ENCODE measurements around the gene FKBP6.
"Not testable (repeated sequence)": the region's sequence is repeated elsewhere in the genome, so short reads cannot be mapped to it uniquely, and the experiment has no call there.

The FKBP6 gene

DNA sequence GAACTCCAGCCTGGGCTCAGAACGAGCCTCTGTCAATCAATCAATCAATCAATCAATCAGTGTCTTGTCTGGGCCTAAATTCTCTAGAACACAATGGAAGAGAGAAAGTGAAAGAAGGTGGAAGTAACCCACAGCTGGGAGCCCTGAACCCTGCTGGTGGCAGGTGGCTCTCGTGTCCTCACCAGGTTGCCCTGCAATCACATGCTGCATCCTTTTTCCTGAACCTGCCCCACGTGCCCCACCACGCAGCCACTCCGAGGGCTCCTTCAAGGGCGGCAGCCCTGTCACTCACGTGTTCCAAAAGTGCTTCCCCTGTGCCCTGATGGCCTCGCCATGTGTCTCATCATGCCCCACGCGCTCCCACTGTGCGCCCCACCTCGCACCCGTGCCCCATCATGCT lies 512 bp upstream of the FKBP6 start:
- H3K36me3 ChIP-seq (ENCODE audit: control insufficient read depth, low read depth, low read length); H3K9ac ChIP-seq (ENCODE audit: low read length); H3K9me3 ChIP-seq (ENCODE audit: control insufficient read depth, low read depth, low read length); H3K27ac ChIP-seq (ENCODE audit: low read length); H3K4me3 ChIP-seq (ENCODE audit: low read length); H3K27me3 ChIP-seq (ENCODE audit: control insufficient read depth, insufficient read depth, low read length): not testable (repeated sequence)
- peaks cover 14% of the 10 kb centered on the region for H3K4me1 ChIP-seq (ENCODE audit: control insufficient read depth, low read depth, low read length)

- H3K36me3 ChIP-seq (ENCODE audit: control insufficient read depth, low read depth, low read length), result no peaks in the 10 kb centered on the region
- no peak overlapping the region for H3K4me3 ChIP-seq (ENCODE audit: low read length)
- H3K9ac ChIP-seq (ENCODE audit: low read length), result no peak overlapping the region
- H3K27ac ChIP-seq (ENCODE audit: low read length), result no peak overlapping the region
- H3K27me3 ChIP-seq (ENCODE audit: control insufficient read depth, insufficient read depth, low read length), result no peaks in the 10 kb centered on the region
- peaks cover 14% of the 10 kb centered on the region for H3K4me1 ChIP-seq (ENCODE audit: control insufficient read depth, low read depth, low read length)
- no peaks in the 10 kb centered on the region for H3K9me3 ChIP-seq (ENCODE audit: control insufficient read depth, low read depth, low read length)
These were observed 735 bp downstream of the FKBP6 start for GRCh38 chr7:73328696-73329095.

DNA sequence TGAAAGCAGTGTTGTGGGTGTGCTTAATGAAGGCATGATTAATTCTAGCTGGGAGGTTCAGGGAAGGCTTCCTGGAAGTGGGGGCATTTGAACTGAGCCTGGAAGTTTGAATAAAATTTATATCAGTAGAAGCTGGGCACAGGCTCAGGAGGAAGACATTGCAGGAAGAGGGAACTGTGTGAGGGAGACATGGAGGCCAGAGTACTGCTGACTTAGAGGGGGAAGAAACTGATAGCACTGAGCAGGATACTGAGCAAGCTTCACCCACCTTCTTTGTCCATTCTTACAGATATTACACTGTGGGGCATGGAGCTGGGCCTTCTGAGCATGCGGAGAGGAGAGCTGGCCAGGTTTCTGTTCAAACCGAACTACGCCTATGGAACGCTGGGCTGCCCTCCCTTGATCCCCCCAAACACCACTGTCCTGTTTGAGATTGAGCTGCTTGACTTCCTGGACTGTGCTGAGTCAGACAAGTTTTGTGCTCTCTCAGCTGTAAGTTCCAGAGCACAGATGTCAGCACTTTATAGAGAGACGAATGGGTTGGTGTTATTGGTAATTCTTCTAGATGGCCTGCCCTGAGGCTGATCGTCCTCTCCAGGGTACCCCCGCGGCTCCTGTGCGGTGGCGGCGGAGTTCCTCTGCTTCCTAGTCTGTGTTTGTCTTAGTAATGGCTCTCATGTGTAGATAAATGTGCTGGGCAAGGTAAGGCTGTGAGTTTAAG lies 2.1 kb downstream of the FKBP6 start:
- peaks cover 14% of the 10 kb centered on the region for H3K4me1 ChIP-seq (ENCODE audit: control insufficient read depth, low read depth, low read length)
- no peak overlapping the region for H3K9ac ChIP-seq (ENCODE audit: low read length)
- H3K4me3 ChIP-seq (ENCODE audit: low read length), result no peak overlapping the region
- H3K36me3 ChIP-seq (ENCODE audit: control insufficient read depth, low read depth, low read length), result no peaks in the 10 kb centered on the region
- H3K27me3 ChIP-seq (ENCODE audit: control insufficient read depth, insufficient read depth, low read length), result no peaks in the 10 kb centered on the region
- no peak overlapping the region for H3K27ac ChIP-seq (ENCODE audit: low read length)
- H3K9me3 ChIP-seq (ENCODE audit: control insufficient read depth, low read depth, low read length), result no peaks in the 10 kb centered on the region

- Histone ChIP-seq H3K27ac (ENCODE audit: low read length) (no peak overlapping the region), H3K9me3 (ENCODE audit: control insufficient read depth, low read depth, low read length) (no peaks in the 10 kb centered on the region), H3K27me3 (ENCODE audit: control insufficient read depth, insufficient read depth, low read length) (no peaks in the 10 kb centered on the region), H3K9ac (ENCODE audit: low read length) (no peak overlapping the region), H3K4me1 (ENCODE audit: control insufficient read depth, low read depth, low read length) (peaks cover 14% of the 10 kb centered on the region), H3K36me3 (ENCODE audit: control insufficient read depth, low read depth, low read length) (no peaks in the 10 kb centered on the region), H3K4me3 (ENCODE audit: low read length) (no peak overlapping the region)
These were observed 2.8 kb downstream of the FKBP6 start for GRCh38 chr7:73330772-73331171.

DNA sequence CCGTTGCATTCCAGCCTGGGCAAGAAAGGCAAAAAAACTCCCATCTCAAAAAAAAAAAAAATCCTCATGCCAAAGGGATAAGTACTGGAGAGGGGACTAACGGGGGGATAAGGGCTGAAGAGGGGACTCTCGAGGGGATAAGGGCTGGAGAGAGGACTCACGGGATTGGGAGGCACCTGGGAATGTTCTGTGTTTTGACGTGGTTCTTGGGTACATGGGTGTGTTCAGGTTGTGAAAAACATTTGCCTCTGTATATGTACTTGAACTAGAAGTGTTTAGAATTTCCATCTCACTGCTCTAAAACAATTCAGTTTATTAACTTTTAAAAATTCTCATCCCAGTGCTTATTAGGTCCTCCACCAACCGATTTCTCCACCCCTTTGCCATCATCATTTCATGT lies 4.5 kb downstream of the FKBP6 start:
- H3K4me3 ChIP-seq (ENCODE audit: low read length), result no peak overlapping the region
- no peak overlapping the region for H3K27ac ChIP-seq (ENCODE audit: low read length)
- no peaks in the 10 kb centered on the region for H3K36me3 ChIP-seq (ENCODE audit: control insufficient read depth, low read depth, low read length)
- H3K9ac ChIP-seq (ENCODE audit: low read length), result no peak overlapping the region
- H3K27me3 ChIP-seq (ENCODE audit: control insufficient read depth, insufficient read depth, low read length), result no peaks in the 10 kb centered on the region
- H3K4me1 ChIP-seq (ENCODE audit: control insufficient read depth, low read depth, low read length), result peaks cover 14% of the 10 kb centered on the region
- H3K9me3 ChIP-seq (ENCODE audit: control insufficient read depth, low read depth, low read length), result no peaks in the 10 kb centered on the region

DNA sequence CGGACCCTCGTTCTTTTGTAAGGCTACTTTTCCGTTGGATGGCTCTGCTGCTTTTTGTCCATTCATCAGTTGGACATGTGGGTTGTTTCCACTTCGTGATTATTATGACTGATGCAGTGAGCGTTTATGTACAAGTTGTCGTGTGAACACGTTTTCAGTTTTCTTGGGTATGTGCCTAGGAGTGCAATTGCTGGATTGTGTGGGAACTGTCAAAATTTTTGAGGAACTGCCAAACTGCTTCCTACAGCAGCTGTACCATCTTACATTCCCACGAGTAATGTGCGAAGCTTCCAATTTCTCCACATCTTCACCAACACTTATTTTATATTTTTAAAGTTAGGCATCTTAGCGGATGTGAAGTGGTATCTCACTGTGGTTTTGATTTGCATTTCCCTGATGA lies 10.4 kb downstream of the FKBP6 start:
- H3K27me3 ChIP-seq (ENCODE audit: control insufficient read depth, insufficient read depth, low read length), result no peaks in the 10 kb centered on the region
- no peaks in the 10 kb centered on the region for H3K9me3 ChIP-seq (ENCODE audit: control insufficient read depth, low read depth, low read length)
- no peak overlapping the region for H3K9ac ChIP-seq (ENCODE audit: low read length)
- H3K4me1 ChIP-seq (ENCODE audit: control insufficient read depth, low read depth, low read length), result peaks cover 17% of the 10 kb centered on the region
- H3K4me3 ChIP-seq (ENCODE audit: low read length), result no peak overlapping the region
- no peak overlapping the region for H3K27ac ChIP-seq (ENCODE audit: low read length)
- no peaks in the 10 kb centered on the region for H3K36me3 ChIP-seq (ENCODE audit: control insufficient read depth, low read depth, low read length)

GRCh38 chr7:73340514-73340913 lies 12.6 kb downstream of the FKBP6 start:
- Histone ChIP-seq H3K27me3 (ENCODE audit: control insufficient read depth, insufficient read depth, low read length) (no peaks in the 10 kb centered on the region), H3K9ac (ENCODE audit: low read length) (no peak overlapping the region), H3K9me3 (ENCODE audit: control insufficient read depth, low read depth, low read length) (no peaks in the 10 kb centered on the region), H3K4me3 (ENCODE audit: low read length) (no peak overlapping the region), H3K36me3 (ENCODE audit: control insufficient read depth, low read depth, low read length) (no peaks in the 10 kb centered on the region), H3K4me1 (ENCODE audit: control insufficient read depth, low read depth, low read length) (peaks cover 18% of the 10 kb centered on the region), H3K27ac (ENCODE audit: low read length) (no peak overlapping the region)

GRCh38 chr7:73341877-73342276 lies 13.9 kb downstream of the FKBP6 start:
- Histone ChIP-seq H3K4me1 (ENCODE audit: control insufficient read depth, low read depth, low read length) (peaks cover 22% of the 10 kb centered on the region), H3K9me3 (ENCODE audit: control insufficient read depth, low read depth, low read length) (no peaks in the 10 kb centered on the region), H3K27ac (ENCODE audit: low read length) (no peak overlapping the region), H3K9ac (ENCODE audit: low read length) (no peak overlapping the region), H3K36me3 (ENCODE audit: control insufficient read depth, low read depth, low read length) (no peaks in the 10 kb centered on the region), H3K27me3 (ENCODE audit: control insufficient read depth, insufficient read depth, low read length) (no peaks in the 10 kb centered on the region), H3K4me3 (ENCODE audit: low read length) (no peak overlapping the region)

DNA sequence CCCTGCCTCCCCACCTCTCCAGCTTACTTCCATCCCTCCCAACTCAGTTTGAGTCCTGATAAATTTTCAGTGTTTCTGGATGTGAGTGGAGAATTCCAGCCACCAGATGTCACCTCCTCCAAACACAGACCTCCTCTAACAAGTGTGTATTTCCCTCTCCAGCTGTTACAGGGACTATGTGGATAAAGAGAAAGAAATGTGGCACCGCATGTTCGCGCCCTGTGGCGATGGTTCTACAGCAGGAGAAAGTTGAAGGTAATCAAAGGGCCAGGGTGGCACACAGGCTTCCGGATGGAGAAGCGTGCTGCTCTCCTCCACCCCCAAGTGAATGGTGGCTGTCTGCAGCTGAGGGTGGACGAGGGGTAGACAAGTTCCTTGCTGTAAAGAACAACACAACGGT lies 14.7 kb downstream of the FKBP6 start:
- no peaks in the 10 kb centered on the region for H3K9me3 ChIP-seq (ENCODE audit: control insufficient read depth, low read depth, low read length)
- H3K36me3 ChIP-seq (ENCODE audit: control insufficient read depth, low read depth, low read length), result no peaks in the 10 kb centered on the region
- H3K27me3 ChIP-seq (ENCODE audit: control insufficient read depth, insufficient read depth, low read length), result no peaks in the 10 kb centered on the region
- peaks cover 22% of the 10 kb centered on the region for H3K4me1 ChIP-seq (ENCODE audit: control insufficient read depth, low read depth, low read length)
- H3K27ac ChIP-seq (ENCODE audit: low read length), result no peak overlapping the region
- H3K4me3 ChIP-seq (ENCODE audit: low read length), result no peak overlapping the region
- no peak overlapping the region for H3K9ac ChIP-seq (ENCODE audit: low read length)

- Histone ChIP-seq H3K4me1 (ENCODE audit: control insufficient read depth, low read depth, low read length) (peaks cover 22% of the 10 kb centered on the region), H3K9me3 (ENCODE audit: control insufficient read depth, low read depth, low read length) (no peaks in the 10 kb centered on the region), H3K36me3 (ENCODE audit: control insufficient read depth, low read depth, low read length) (no peaks in the 10 kb centered on the region), H3K4me3 (ENCODE audit: low read length) (no peak overlapping the region), H3K27me3 (ENCODE audit: control insufficient read depth, insufficient read depth, low read length) (no peaks in the 10 kb centered on the region), H3K27ac (ENCODE audit: low read length) (no peak overlapping the region), H3K9ac (ENCODE audit: low read length) (no peak overlapping the region)
These were observed 15.9 kb downstream of the FKBP6 start for GRCh38 chr7:73343671-73344380.

DNA sequence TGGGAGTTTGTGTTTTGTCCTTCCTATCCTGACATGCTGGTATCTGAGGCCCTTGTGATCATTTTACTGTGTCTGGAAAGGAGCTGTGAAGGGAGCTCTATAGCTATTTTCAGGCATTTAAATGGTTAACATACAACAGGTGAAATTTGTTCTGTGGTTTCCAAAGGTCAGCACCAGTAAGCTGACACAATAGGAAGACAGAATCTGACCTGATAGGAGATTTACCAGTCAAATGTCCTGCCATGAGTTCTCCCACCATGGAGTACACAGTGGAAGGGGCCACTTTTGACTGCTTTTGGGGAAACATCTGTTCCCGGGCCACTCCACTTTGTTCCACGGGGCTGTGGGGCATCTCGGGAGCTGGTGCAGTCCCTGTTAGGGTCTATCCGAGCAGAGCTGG lies 17.6 kb downstream of the FKBP6 start:
- peaks cover 21% of the 10 kb centered on the region for H3K4me1 ChIP-seq (ENCODE audit: control insufficient read depth, low read depth, low read length)
- no peak overlapping the region for H3K9ac ChIP-seq (ENCODE audit: low read length)
- no peak overlapping the region for H3K27ac ChIP-seq (ENCODE audit: low read length)
- H3K27me3 ChIP-seq (ENCODE audit: control insufficient read depth, insufficient read depth, low read length), result no peaks in the 10 kb centered on the region
- no peaks in the 10 kb centered on the region for H3K36me3 ChIP-seq (ENCODE audit: control insufficient read depth, low read depth, low read length)
- H3K4me3 ChIP-seq (ENCODE audit: low read length), result no peak overlapping the region
- no peaks in the 10 kb centered on the region for H3K9me3 ChIP-seq (ENCODE audit: control insufficient read depth, low read depth, low read length)

- no peak overlapping the region for H3K4me3 ChIP-seq (ENCODE audit: low read length)
These were observed 18.0 kb downstream of the FKBP6 start for GRCh38 chr7:73345951-73346350.

More at GRCh38 chr7:73345951-73346350, 18.0 kb downstream of the FKBP6 start:
- Histone ChIP-seq H3K9ac (ENCODE audit: low read length) (no peak overlapping the region), H3K36me3 (ENCODE audit: control insufficient read depth, low read depth, low read length) (no peaks in the 10 kb centered on the region), H3K27ac (ENCODE audit: low read length) (no peak overlapping the region), H3K4me1 (ENCODE audit: control insufficient read depth, low read depth, low read length) (peaks cover 18% of the 10 kb centered on the region), H3K27me3 (ENCODE audit: control insufficient read depth, insufficient read depth, low read length) (no peaks in the 10 kb centered on the region), H3K9me3 (ENCODE audit: control insufficient read depth, low read depth, low read length) (no peaks in the 10 kb centered on the region)
